HG03064 (cell line): ENCODE results near the gene SLFN13.
A peak's percentile ranks its signal among the peaks of the same experiment; 100 is the strongest.
"Not testable (repeated sequence)": the region's sequence is repeated elsewhere in the genome, so short reads cannot be mapped to it uniquely, and the experiment has no call there.

ENCODE experiments used
- ATAC-seq: cut with Tn5 transposase; IDR thresholded peaks from one replicate; pipeline ENCODE4 v1.9.1; 2021; ENCODE audit warnings: low read depth; ENCODE audit not compliant: unreplicated experiment

Gene SLFN13

DNA sequence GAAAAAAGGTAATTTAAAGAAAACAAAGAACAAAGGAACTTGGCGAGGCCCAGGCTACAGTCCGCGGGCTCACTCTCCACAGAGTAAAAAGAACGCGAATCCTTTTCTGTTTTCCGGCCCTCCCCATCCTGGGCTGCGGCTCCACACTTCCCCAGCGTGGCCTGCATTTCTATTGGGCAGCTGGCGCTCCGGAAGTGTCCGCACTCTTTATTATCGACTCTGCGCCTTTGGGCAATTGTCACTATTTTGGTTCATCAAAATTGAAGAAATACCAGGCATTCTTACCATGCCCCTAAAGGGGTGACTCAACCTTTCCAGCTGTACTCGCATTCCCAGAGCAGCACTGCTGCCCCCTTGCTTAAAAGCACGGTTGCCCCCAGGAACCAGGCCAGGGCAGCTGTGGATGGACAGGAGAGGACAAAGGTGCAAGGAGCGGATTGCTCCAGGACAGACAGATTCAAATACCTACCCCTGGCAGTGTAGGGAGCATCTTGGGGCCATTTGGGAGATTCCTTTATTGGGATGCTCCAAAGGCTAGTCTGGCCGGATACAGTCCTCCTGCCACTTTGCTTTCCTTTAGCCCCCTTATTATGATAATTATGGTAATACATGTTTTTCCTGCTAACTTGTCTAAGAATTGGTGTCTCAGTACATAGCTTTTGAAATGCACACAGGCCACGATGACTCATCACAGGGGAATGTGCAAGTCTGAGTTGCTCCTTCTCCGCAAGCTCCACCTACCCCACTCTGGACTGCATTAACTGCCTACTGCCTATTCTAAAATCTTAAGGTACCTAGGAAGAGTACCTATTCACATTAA is 15.3 kb downstream of the SLFN13 start:
- ATAC-seq = no peak

DNA sequence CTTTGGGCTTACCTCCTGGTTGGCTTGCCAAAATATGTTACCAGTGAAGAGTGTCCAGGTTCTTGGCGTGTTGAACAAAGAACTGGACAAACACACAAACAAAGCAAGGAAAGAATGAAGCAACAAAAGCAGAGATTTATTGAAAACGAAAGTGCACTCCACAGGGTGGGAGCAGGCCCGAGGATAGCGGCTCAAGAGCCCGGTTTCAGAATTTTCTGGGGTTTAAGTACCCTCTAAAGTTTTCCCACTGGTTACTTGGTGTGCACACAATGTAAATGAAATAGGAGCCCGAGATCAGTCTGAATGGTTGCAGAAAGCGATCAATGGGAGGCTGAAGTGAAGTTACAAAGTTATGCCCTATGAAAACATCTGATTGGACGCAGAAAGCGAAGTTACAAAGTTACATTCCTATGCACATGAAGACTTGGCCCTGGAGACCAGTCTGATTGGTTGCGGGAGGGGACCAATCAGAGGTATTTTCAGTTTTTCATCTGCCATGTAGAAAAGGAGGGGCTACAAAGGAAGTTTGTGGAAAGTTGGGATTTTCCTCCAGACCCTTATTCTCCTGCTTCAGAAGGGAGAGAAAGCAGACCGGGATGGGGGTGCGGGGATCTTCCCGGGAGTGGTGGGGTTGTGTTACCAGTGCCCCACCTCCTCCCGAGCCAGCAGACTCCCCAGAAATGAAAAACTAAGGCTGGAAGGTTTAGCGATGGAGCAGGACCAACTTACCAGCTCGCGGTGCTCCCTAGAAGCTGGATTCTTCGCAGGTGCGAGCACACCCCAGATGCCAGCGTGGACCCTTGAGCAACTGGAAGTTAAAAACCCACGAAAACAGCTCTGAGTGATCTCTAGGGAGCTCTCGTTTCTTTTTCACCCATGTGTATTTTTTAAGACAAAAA is 16.1 kb downstream of the SLFN13 start, which contains the start of gene SLFN12:
Gene SLFN12, minus strand, starts transcription at position 325 of the 899 bp plus-strand sequence. CDS start 9,472 bp downstream, outside the sequence.
- ATAC-seq = peak; percentile 71

DNA sequence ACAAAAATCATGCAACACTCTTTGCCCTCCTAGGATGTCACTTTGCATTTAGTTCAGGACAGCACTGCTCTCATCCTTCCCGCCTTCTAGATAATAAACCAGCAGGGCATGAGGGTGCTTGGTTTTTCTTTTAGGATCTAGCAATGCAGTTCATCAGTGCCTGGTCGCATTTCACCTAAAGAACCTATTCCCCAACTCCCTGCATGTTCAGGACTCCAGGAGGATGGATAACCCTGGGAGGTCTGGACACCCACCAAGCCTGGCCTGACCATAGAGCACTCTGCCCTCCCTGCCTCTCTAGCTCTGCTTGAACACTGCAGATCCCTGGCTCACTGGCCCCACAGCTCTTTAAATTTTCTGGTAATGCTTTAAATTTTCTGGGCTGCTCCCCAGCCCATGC is 18.9 kb downstream of the SLFN13 start:
- no peak for ATAC-seq

DNA sequence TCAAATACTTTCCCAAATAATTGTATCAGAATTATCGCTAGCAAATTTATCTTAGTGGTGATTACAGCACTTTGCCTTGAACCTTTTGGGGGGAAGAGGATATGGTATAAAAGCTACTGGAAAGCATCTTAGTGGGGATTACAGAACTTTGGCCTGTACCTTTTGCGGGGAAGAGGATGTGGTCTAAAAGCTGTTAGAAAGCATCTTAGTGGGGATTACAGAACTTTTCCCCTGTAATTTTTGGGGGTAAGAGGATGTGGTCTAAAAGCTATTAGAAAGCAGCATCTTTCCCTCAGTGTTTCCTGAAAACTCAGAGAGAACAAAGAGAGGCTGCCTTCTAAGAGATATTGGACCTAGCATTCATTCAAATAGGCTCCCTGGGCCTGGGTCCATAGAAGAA is 20.3 kb downstream of the SLFN13 start:
- no peak for ATAC-seq

DNA sequence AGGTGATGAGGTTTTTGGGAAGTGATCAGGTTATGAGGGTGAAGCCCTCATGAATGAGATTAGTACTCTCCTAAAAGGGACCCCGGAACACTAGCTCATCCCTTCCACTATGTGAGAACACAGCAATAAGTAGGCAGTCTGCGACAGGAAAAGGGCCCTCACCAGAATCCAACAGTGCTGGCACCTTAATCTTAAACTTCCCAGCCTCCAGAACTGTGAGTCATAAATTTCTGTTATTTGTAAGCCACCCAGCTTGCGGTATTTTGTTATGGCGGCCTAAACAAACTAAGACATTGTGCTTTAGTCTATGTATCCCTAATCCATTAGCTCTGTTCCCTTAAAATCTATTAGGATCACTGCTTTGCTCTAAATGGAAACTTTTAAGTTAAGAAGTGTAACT is 24.8 kb downstream of the SLFN13 start:
- no peak for ATAC-seq

DNA sequence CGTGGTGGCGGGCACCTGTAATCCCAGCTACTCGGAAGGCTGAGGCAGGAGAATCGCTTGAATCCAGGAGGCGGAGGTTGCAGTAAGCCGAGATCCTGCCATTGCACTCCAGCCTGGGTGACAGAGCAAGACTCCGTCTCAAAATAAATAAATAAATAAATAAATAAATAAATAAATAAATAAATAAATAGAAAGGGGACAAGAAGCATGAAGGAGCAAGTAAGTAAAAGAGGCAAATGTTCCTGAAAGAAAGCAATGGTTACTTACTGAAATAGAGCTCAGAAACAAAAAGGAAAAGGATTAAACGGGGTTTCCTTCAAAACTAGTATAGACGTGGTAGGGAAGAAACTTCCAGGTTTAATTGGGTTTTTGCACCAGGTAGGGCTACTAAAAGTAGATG is 27.5 kb downstream of the SLFN13 start:
- ATAC-seq = not testable (repeated sequence)

DNA sequence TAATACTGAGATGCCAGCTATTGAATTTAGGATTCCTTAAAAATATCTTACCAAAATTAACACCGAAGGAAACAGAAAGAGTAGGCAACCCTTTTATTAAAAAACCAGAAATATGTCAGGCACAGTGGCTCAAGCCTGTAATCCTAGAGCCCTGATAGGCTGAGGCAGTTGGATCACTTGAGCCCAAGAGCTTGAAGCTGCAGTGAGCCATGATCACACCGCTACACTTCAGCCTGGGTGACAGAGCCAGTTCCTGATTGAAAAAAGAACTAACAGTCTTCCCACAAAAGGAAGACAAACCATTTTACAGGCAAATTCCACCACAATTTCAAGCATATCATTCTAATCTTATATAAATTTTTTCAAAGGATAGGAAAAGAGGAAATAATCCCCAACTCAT is 31.9 kb downstream of the SLFN13 start:
- no peak for ATAC-seq

DNA sequence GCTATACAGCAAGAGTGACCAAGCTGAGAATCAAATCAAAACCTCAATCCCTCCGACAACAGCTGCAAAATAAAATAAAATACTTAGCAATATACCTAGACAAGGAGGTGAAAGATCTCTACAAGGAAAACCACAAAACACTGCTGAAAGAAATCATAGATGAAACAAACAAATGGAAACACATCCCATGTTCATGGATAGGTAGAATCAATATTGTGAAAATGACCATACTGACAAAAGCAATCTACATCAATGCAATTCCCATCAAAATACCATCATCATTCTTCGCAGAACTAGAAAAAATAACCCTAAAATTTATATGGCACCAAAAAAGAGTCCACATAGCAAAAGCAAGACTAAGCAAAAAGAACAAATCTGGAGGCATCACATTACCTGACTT is 33.9 kb downstream of the SLFN13 start:
- ATAC-seq = not testable (repeated sequence)

DNA sequence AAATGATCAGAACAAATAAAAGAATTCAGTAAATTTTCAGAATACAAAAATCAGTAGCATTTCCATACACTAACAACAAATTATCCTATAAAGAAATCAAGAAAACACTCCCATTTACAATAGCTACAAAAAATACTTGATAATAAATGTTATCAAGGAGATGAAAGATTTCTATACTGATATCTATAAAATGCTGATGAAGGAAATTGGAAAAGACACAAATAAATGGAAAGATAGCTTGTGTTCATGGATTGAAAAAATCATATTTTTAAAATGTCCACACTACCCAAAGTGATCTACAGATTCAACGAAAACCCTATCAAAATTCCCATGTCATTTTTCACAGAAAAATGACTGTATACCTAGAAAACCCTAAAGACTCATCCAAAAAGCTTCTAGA is 34.3 kb downstream of the SLFN13 start:
- ATAC-seq = no peak

DNA sequence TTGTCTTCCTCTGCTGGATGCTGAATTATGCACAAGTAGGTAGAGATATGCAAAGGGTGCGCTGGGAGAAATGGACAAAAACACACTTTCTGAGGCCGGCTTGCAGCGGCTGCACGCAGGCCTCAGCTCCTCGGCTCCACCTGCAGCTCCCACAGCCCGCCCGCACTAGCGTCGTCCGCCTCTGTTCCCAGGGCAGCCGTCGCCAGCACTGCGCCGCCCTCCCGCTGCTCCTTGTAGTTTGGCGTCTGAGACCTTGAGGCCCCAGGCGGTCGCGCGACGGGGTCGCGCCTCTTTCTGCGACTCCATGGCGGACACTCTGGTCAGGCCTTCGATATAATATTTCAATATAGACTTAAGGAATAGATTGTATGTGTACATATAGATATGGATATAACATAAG is 41.0 kb downstream of the SLFN13 start:
- ATAC-seq = no peak

DNA sequence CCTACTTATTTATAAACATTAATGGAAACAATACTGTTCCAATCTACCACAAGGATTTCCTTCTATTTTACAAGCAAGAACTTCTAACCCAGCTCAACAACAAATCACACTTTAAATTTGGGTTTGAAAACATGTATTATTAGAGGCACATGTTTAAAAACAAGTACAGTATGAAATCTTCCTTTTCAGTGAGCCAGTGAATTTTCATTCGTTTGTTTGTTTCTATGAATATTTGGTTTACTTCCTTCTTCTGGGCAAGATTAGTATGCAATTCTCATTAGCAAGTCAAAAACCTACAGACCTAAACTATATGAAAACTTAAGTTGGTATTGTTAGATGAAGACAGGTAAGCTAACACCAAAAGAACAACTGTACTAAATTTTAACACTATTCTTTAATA is 42.0 kb downstream of the SLFN13 start:
- no peak for ATAC-seq

DNA sequence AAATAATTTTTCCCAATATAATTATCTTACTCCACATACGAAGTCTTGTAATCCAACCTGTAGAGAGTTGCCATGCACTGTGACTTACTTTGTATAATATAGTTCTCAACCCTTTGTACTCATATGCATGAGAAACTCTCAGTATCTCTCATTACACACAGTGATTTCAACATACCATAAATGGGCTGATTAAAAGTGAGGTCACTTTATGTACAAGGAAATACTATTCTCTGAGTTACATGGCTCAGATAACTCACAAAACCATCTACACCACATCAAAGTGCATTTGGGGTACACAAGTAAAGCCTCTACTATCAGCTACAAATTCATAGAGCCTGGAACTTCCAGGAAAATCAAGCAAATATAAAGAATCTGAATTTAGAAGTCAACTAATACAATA is 44.2 kb downstream of the SLFN13 start:
- ATAC-seq = no peak

DNA sequence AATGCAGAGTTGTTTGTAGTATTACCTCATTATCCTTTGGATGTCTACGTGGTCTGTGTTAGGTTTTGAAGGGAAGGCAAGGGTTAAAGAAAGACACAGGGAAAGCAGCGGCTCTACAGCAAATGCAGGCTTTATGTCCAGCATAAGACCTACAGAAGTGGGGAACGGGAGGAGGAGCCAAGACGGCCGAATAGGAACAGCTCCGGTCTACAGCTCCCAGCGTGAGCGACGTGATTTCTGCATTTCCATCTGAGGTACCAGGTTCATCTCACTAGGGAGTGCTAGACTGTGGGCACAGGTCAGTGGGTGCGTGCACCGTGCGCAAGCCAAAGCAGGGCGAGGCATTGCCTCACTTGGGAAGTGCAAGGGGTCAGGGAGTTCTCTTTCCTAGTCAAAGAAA is 54.8 kb downstream of the SLFN13 start:
- not testable (repeated sequence) for ATAC-seq

DNA sequence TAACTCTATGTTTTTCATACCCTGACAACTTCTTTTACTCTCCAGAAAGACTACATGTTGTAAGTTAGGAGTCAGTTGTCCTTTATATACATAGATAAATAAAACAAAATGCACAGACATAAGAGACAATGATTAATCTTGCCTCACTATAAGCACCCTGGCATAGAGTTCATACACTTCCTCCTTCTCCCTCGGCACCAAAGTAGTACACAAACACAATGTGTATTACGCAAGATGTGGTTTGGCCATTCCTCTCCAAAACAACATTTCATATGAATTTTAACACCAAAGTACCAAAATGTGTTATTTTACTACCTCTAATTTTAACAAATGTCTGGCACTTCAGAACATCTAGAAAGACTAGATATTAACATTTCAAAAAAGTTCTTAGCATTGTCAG is 57.9 kb downstream of the SLFN13 start:
- ATAC-seq = no peak

DNA sequence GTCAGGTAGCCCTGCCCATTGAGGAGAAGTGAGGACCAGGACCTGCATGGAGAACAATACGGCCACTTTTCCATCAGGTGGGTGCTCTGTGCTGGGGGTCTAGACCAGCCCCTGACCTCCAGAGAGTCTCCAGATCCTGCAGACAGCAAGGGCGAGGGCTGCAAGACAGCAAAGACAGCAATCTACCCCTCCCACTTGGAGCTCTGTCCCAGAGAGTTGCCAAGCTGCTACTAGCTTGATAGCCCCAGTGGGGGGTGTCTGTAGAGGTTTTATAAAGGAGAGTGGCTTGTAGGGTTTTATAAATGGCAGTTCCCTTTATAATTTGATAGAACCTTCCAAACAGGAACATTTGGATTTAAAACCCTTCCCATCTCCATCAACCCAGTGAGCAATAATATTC is 58.4 kb downstream of the SLFN13 start:
- ATAC-seq = no peak

DNA sequence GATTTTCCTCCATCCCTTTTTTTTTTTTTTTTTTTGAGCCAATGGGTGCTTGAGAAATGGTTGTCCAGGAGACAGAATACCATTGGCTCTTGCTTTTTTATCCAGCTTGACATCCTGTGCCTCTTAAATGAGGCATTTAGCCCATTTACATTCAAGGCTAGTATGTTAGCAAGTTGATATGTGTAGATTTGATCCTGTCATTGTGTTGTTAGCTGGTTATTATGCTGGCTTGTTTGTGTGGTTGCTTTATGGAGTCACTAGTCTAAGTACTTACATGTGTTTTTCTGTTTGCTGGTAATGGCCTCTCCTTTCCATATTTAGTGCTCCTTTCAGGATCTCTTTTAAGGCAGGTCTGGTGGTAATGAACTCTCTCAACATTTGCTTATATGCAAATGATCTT is 61.1 kb downstream of the SLFN13 start:
- ATAC-seq = no peak
